Osteoblast (primary cell): ENCODE results near the gene PDLIM1. TPM values are rescaled to one million over a fixed set of nuclear protein-coding genes. Genes with fewer than 3 reads are reported as not detected.

Source experiments
- DNase-seq: peaks from one replicate; pipeline ENCODE4 v3.0.0; 2011; ENCODE audit warnings: low spot score, mixed read lengths; ENCODE audit not compliant: insufficient read length; ENCODE audit errors: missing footprints
- H2AFZ ChIP-seq: 2 replicates; pipeline ENCODE4 v1.6.0; 2011; ENCODE audit warnings: mild to moderate bottlenecking, low read length
- H3K27ac ChIP-seq: 2 replicates; pipeline ENCODE4 v1.5.1; 2011; ENCODE audit warnings: mild to moderate bottlenecking, low read depth, low read length, moderate library complexity
- H3K27me3 ChIP-seq: 2 replicates; pipeline ENCODE4 v1.6.0; 2012; ENCODE audit warnings: mild to moderate bottlenecking, control low read depth, inconsistent platforms, low read length, moderate library complexity; ENCODE audit not compliant: insufficient read depth
- H3K36me3 ChIP-seq: 2 replicates; pipeline ENCODE4 v1.5.1; 2011; ENCODE audit warnings: mild to moderate bottlenecking, low read length, control low read depth, moderate library complexity; ENCODE audit not compliant: insufficient read depth
- H3K4me1 ChIP-seq: 2 replicates; pipeline ENCODE4 v1.5.1; 2011; ENCODE audit warnings: mild to moderate bottlenecking, low read length, control low read depth, moderate library complexity; ENCODE audit not compliant: insufficient read depth
- H3K4me2 ChIP-seq: 2 replicates; pipeline ENCODE4 v1.6.0; 2011; ENCODE audit warnings: mild to moderate bottlenecking, low read length; ENCODE audit not compliant: insufficient read depth
- H3K4me3 ChIP-seq: fragments of 200-600 bp; sonication (generic); 3 replicates; pipeline ENCODE4 v1.5.1; 2012; ENCODE audit warnings: mild to moderate bottlenecking, low read length, inconsistent platforms; ENCODE audit not compliant: insufficient read depth
- H3K79me2 ChIP-seq: 2 replicates; pipeline ENCODE4 v1.6.0; 2012; ENCODE audit warnings: mild to moderate bottlenecking, low read length, control low read depth, inconsistent platforms; ENCODE audit not compliant: insufficient read depth
- H3K9me3 ChIP-seq: 2 replicates; pipeline ENCODE4 v1.5.1; 2011; ENCODE audit warnings: low read depth, low read length, control low read depth
- H4K20me1 ChIP-seq: 2 replicates; pipeline ENCODE4 v1.6.0; 2012; ENCODE audit warnings: mild to moderate bottlenecking, low read length, control low read depth; ENCODE audit not compliant: insufficient read depth
- CTCF ChIP-seq: IDR thresholded peaks from 2 replicates; pipeline ENCODE4 v1.5.1; 2011; ENCODE audit warnings: mild to moderate bottlenecking, low read depth, low read length, moderate library complexity; ENCODE audit errors: extremely low read depth
- total RNA-seq: library from RNA; depleted of rRNA; stranded (reverse); fragments of >200 nt; gene quantifications from 2 replicates; pipeline ENCODE4 v1.2.3, GENCODE V29; 2012

Gene PDLIM1
- total RNA-seq, 1 donor = 26.1 TPM

DNA sequence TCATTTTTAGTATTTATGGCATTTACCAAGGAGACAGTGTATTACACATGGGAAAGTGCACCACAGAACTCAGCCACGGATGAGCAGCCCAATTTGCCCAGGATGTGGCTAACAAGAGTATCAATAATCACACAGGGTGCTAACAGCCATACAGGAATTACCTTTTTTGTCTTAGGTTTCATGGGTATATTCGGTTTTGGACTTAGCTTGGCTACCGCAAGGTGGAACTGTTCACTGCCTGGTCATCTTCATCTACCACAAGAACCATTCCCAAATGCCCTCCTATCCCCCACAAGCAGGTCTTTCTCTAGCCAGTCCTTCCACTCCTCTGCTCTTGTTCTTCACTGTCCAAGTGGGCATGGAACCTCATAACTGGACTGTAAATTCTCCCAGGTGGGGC, 6.0 kb downstream of the PDLIM1 start:
- TF ChIP-seq CTCF = no peak
- H3K4me1 ChIP-seq = peaks cover 40% of the 10 kb centered on the region

GRCh38 chr10:95282107-95282506, 8.7 kb downstream of the PDLIM1 start:
- H3K36me3 ChIP-seq = no peaks in the 10 kb centered on the region
- no peak for DNase-seq
- no peak for TF ChIP-seq CTCF
- H4K20me1 ChIP-seq = no peaks in the 10 kb centered on the region
- no peak overlapping the region for H3K4me3 ChIP-seq
- H3K4me2 ChIP-seq = no peak overlapping the region
- peaks cover 50% of the 10 kb centered on the region for H3K4me1 ChIP-seq
- no peaks in the 10 kb centered on the region for H3K9me3 ChIP-seq
- peaks cover 50% of the 10 kb centered on the region for H3K79me2 ChIP-seq
- H3K27me3 ChIP-seq = no peaks in the 10 kb centered on the region
- no peak overlapping the region for H3K27ac ChIP-seq
- no peak overlapping the region for H2AFZ ChIP-seq

More for the DNA sequence above, 6.0 kb downstream of the PDLIM1 start:
- Histone ChIP-seq H2AFZ (no peak overlapping the region), H3K4me3 (no peak overlapping the region), H3K9me3 (no peaks in the 10 kb centered on the region), H3K27ac (no peak overlapping the region), H3K4me2 (no peak overlapping the region), H3K27me3 (no peaks in the 10 kb centered on the region), H4K20me1 (no peaks in the 10 kb centered on the region), H3K79me2 (peaks cover 54% of the 10 kb centered on the region), H3K36me3 (no peaks in the 10 kb centered on the region)
- no peak for DNase-seq

DNA sequence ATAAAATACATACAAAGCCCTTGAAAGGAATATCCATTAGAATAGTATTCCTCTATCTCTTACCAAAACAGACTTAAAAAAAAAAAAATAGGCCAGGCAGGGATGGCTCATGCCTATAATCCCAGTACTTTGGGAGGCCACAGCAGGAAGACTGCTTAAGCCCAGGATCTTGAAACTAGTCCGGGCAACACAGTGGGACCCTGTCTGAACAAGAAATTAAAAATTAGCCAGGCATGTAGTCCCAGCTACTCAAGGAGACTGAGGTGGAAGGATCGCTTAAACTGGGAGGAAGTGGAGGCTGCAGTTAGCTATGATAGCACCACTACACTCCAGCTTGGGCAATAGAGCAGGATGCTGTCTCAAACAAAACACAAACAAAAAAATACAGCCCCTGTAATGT, 9.6 kb downstream of the PDLIM1 start:
- Histone ChIP-seq H3K4me2 (no peak overlapping the region), H3K4me1 (peaks cover 54% of the 10 kb centered on the region), H2AFZ (no peak overlapping the region), H3K27ac (peak overlapping the region; percentile 9), H3K27me3 (no peaks in the 10 kb centered on the region), H3K4me3 (no peak overlapping the region), H3K79me2 (peaks cover 43% of the 10 kb centered on the region), H4K20me1 (no peaks in the 10 kb centered on the region), H3K9me3 (no peaks in the 10 kb centered on the region), H3K36me3 (no peaks in the 10 kb centered on the region)
- no peak for TF ChIP-seq CTCF
- no peak for DNase-seq

GRCh38 chr10:95280637-95281036, 10.2 kb downstream of the PDLIM1 start:
- TF ChIP-seq CTCF = no peak
- H2AFZ ChIP-seq = no peak overlapping the region
- no peaks in the 10 kb centered on the region for H3K9me3 ChIP-seq
- no peak overlapping the region for H3K4me3 ChIP-seq
- peaks cover 40% of the 10 kb centered on the region for H3K79me2 ChIP-seq
- peak overlapping the region; percentile 9 for H3K27ac ChIP-seq
- no peak for DNase-seq
- no peak overlapping the region for H3K4me2 ChIP-seq
- no peaks in the 10 kb centered on the region for H4K20me1 ChIP-seq
- H3K36me3 ChIP-seq = no peaks in the 10 kb centered on the region
- H3K4me1 ChIP-seq = peaks cover 60% of the 10 kb centered on the region
- H3K27me3 ChIP-seq = no peaks in the 10 kb centered on the region
